ENCODE data around the gene RAF1. TPM values are rescaled to one million over a fixed set of nuclear protein-coding genes. Genes with fewer than 3 reads are reported as not detected.
"Not testable (repeated sequence)": the region's sequence is repeated elsewhere in the genome, so short reads cannot be mapped to it uniquely, and the experiment has no call there.

Gene RAF1
- total RNA-seq, 1 donor from 2014 or later: 115 TPM

GRCh38 chr3:12662593-12663400, 1.1 kb downstream of the RAF1 start:
- H3K4me2 ChIP-seq: peak overlapping the region; percentile 80
- H3K79me2 ChIP-seq (ENCODE audit: low read depth): peaks cover 61% of the 10 kb centered on the region
- H3K36me3 ChIP-seq: no peaks in the 10 kb centered on the region
- peaks cover 35% of the 10 kb centered on the region for H4K20me1 ChIP-seq (ENCODE audit: low read depth)
- peak; percentile 74 for DNase-seq (ENCODE audit: low spot score)
- Mint-ChIP-seq H3K4me1 (peaks cover 33% of the 10 kb centered on the region), H3K4me3 (peak overlapping the region; percentile 90), H3K27me3 (ENCODE audit: insufficient read depth, low read depth) (peaks cover 4% of the 10 kb centered on the region), H3K27ac (peak overlapping the region; percentile 99), H3K36me3 (peaks cover 3% of the 10 kb centered on the region), H3K9me3 (no peaks in the 10 kb centered on the region)
- no peak overlapping the region for H2AFZ ChIP-seq (replicated peaks)
- H3K27ac ChIP-seq: peak overlapping the region; percentile 98
- peaks cover 10% of the 10 kb centered on the region for H3F3A ChIP-seq (ENCODE audit: low read depth)
- H3K9ac ChIP-seq: peak overlapping the region; percentile 98
- H3K27me3 ChIP-seq: no peaks in the 10 kb centered on the region
- no peaks in the 10 kb centered on the region for H3K9me3 ChIP-seq (ENCODE audit: low read depth)
- peaks cover 7% of the 10 kb centered on the region for H3K4me1 ChIP-seq
- TF ChIP-seq EZH2 (IDR thresholded peaks at IDR 0.05): no peak
- peak overlapping the region; percentile 90 for H3K4me3 ChIP-seq

GRCh38 chr3:12661926-12662592, 1.9 kb downstream of the RAF1 start:
- H3K9me3 ChIP-seq (ENCODE audit: low read depth): no peaks in the 10 kb centered on the region
- no peak overlapping the region for H2AFZ ChIP-seq (replicated peaks)
- peaks cover 43% of the 10 kb centered on the region for H4K20me1 ChIP-seq (ENCODE audit: low read depth)
- H3K4me1 ChIP-seq: peaks cover 7% of the 10 kb centered on the region
- no peaks in the 10 kb centered on the region for H3K36me3 ChIP-seq
- Mint-ChIP-seq H3K27ac (peak overlapping the region; percentile 99), H3K9me3 (no peaks in the 10 kb centered on the region), H3K4me3 (peak overlapping the region; percentile 90), H3K27me3 (ENCODE audit: insufficient read depth, low read depth) (peaks cover 4% of the 10 kb centered on the region), H3K36me3 (peaks cover 4% of the 10 kb centered on the region), H3K4me1 (peaks cover 33% of the 10 kb centered on the region)
- H3F3A ChIP-seq (ENCODE audit: low read depth): peaks cover 10% of the 10 kb centered on the region
- H3K79me2 ChIP-seq (ENCODE audit: low read depth): peaks cover 69% of the 10 kb centered on the region
- no peaks in the 10 kb centered on the region for H3K27me3 ChIP-seq
- H3K9ac ChIP-seq: peak overlapping the region; percentile 98
- DNase-seq (ENCODE audit: low spot score): no peak
- no peak for TF ChIP-seq EZH2 (IDR thresholded peaks at IDR 0.05)
- TF ChIP-seq EZH2phosphoT487 (IDR thresholded peaks at IDR 0.05): no peak
- no peak for TF ChIP-seq CTCF (IDR thresholded peaks at IDR 0.05)
- H3K4me2 ChIP-seq: peak overlapping the region; percentile 80
- H3K4me3 ChIP-seq: peak overlapping the region; percentile 90
- no peak overlapping the region for H3K27ac ChIP-seq

GRCh38 chr3:12661375-12661774, 2.5 kb downstream of the RAF1 start:
- not testable (repeated sequence) for H3K9me3 ChIP-seq (ENCODE audit: low read depth); H3K27me3 ChIP-seq; H3K9me3 Mint-ChIP-seq; H3K9ac ChIP-seq; H2AFZ ChIP-seq (replicated peaks); H3K4me1 ChIP-seq; DNase-seq (ENCODE audit: low spot score); H3K36me3 Mint-ChIP-seq; H3K36me3 ChIP-seq; H3K27ac Mint-ChIP-seq; H3K27ac ChIP-seq; H3K4me3 ChIP-seq; H3K27me3 Mint-ChIP-seq (ENCODE audit: insufficient read depth, low read depth)
- Histone ChIP-seq H3K79me2 (ENCODE audit: low read depth) (peaks cover 75% of the 10 kb centered on the region), H4K20me1 (ENCODE audit: low read depth) (peaks cover 49% of the 10 kb centered on the region), H3F3A (ENCODE audit: low read depth) (peaks cover 10% of the 10 kb centered on the region), H3K4me2 (peak overlapping the region; percentile 80)
- peaks cover 33% of the 10 kb centered on the region for H3K4me1 Mint-ChIP-seq
- peak overlapping the region; percentile 60 for H3K4me3 Mint-ChIP-seq

GRCh38 chr3:12660196-12660595, 3.7 kb downstream of the RAF1 start:
- peaks cover 4% of the 10 kb centered on the region for H3K36me3 Mint-ChIP-seq
- Histone ChIP-seq H3K4me3 (no peak overlapping the region), H3K9ac (no peak overlapping the region), H3K4me2 (no peak overlapping the region), H3K27ac (no peak overlapping the region), H3K4me1 (peaks cover 7% of the 10 kb centered on the region), H4K20me1 (ENCODE audit: low read depth) (peaks cover 61% of the 10 kb centered on the region), H3K36me3 (no peaks in the 10 kb centered on the region), H3K79me2 (ENCODE audit: low read depth) (peaks cover 87% of the 10 kb centered on the region), H3K9me3 (ENCODE audit: low read depth) (no peaks in the 10 kb centered on the region), H2AFZ (replicated peaks) (no peak overlapping the region), H3F3A (ENCODE audit: low read depth) (peaks cover 10% of the 10 kb centered on the region), H3K27me3 (no peaks in the 10 kb centered on the region)
- peaks cover 33% of the 10 kb centered on the region for H3K4me1 Mint-ChIP-seq
- H3K27ac Mint-ChIP-seq: no peak overlapping the region
- H3K27me3 Mint-ChIP-seq (ENCODE audit: insufficient read depth, low read depth): peaks cover 4% of the 10 kb centered on the region
- H3K4me3 Mint-ChIP-seq: no peak overlapping the region
- DNase-seq (ENCODE audit: low spot score): no peak
- H3K9me3 Mint-ChIP-seq: no peaks in the 10 kb centered on the region
- TF ChIP-seq CTCF (IDR thresholded peaks at IDR 0.05) (no peak), EZH2phosphoT487 (IDR thresholded peaks at IDR 0.05) (no peak), EZH2 (IDR thresholded peaks at IDR 0.05) (no peak)

All from neural progenitor cell (in vitro differentiated cells).